GM12872 (cell line): ENCODE results near the gene GRK4.

Experiments
- TF ChIP-seq, protein P1 (sequence below): IDR thresholded peaks from 3 replicates; pipeline ENCODE4 v1.5.1; 2011; ENCODE audit warnings: low read depth, mild to moderate bottlenecking, low read length, moderate library complexity; ENCODE audit not compliant: insufficient read depth

GRK4 gene

GRCh38 chr4:2962614-2963174 lies 677 bp upstream of the GRK4 start:
- TF ChIP-seq, protein P1, sequence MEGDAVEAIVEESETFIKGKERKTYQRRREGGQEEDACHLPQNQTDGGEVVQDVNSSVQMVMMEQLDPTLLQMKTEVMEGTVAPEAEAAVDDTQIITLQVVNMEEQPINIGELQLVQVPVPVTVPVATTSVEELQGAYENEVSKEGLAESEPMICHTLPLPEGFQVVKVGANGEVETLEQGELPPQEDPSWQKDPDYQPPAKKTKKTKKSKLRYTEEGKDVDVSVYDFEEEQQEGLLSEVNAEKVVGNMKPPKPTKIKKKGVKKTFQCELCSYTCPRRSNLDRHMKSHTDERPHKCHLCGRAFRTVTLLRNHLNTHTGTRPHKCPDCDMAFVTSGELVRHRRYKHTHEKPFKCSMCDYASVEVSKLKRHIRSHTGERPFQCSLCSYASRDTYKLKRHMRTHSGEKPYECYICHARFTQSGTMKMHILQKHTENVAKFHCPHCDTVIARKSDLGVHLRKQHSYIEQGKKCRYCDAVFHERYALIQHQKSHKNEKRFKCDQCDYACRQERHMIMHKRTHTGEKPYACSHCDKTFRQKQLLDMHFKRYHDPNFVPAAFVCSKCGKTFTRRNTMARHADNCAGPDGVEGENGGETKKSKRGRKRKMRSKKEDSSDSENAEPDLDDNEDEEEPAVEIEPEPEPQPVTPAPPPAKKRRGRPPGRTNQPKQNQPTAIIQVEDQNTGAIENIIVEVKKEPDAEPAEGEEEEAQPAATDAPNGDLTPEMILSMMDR: no peak

- TF ChIP-seq, protein P1: no peak
Observed at GRCh38 chr4:2963966-2964471, 648 bp downstream of the GRK4 start.

- TF ChIP-seq, protein P1: no peak
Observed at GRCh38 chr4:2964706-2965258, 1.4 kb downstream of the GRK4 start.

- TF ChIP-seq, protein P1: no peak
Observed at GRCh38 chr4:2965262-2965661, 1.9 kb downstream of the GRK4 start.

DNA sequence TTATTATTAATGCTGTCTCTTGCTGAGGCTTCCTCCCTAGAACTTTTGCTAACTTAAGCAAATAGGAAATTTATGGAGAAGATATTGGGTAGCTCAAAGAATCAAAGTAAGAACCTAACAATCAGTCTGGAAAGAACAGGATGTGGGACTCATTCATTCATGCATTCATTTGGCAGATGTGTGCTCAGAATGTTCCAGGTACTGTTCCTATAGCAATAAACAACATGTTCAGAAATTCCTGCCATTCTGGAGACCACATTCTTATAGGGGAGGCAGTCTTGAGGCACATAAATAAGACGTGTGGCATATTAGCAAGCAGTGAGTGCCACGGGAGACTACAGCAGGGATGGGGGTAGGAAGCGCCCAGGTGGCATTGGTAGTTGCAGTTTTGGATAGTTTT lies 5.0 kb downstream of the GRK4 start:
- TF ChIP-seq, protein P1: no peak

DNA sequence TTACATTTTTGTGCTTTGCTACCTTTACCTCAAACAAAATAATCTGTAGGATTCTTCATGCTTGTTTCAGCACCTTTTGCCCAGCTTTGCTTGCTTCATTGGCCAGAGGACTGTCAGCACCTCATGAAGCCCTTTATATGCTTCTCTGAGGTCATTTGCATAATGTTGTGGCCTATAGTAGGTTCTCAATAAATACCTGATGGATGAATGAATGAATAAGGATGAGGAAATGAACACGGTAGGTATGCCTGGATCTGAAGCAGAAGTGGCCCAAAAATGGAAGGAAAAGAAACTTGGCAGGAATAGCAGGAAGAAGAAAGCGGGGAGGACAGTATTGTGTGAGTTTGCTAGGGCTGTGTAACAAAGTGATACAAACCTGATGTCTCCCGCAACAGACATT lies 7.9 kb downstream of the GRK4 start:
- TF ChIP-seq, protein P1: no peak

DNA sequence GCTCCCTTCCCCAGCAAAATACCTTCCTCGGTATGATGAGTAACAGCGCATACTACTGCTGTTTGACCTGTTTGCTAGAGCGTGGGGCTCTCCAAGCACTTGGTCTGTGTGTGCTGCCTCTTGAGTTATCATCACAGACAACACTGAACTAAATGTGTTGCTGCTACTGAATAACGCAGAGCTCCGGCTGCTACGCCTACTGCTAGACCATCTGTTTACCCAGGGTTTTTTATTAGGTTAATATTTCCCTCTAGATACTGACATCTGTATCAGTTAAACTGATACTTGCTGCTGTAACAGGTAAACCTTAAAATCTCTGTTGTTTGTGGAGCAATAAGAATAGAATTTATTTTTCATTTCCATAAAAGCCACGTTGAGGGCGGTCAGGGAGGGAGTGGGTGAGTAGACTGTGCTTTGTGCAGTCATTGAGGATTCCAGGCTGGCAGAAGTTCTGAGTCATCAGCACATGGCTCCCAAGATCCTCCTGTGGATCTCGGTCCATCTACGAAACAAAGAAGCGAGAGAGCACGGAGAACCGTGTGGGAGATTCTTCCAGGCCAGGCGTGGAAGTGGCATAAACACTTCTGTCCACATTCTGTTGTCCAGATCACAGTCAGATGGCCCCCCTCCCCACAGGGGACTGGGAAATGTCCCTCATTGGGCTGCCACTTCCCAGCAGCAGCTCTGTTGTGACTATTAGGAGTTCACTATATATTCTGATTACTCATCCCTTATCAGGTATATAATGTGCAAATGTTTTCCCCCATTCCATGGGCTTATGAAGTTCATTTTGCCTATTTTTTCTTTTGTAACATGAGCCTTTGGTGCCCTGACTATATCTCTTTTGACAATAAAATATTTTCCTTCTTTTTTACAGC lies 14.1 kb downstream of the GRK4 start:
- TF ChIP-seq, protein P1: no peak
